NCI-H345 treated with DMSO at 0.1 percent for 48 hours (cell line): ENCODE data around the gene UBE2E2.

Experiments
- DNase-seq: peaks from one replicate; lab custom pipeline; 2025; ENCODE audit not compliant: unreplicated experiment; lab: John Stamatoyannopoulos, UW

UBE2E2 gene

DNA sequence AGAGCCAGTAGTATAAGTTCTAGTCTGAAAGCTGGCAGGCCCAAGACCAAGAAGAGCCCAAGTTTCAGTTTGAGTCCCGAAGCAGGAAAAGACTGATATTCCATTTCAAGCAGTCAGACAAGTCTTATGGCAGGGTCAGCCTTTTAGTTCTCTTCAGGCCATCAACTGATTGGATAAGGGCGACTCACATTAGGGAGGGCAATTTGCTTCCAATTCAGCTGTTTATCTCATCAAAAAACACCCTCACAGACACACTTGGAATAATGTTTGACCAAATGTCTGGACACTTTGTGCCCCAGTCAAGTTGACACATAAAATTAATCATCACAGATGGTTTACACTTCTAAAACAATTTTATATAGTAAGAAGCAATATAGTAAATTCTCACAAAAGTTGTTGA, 69.7 kb downstream of the UBE2E2 start:
- DNase-seq = no peak

DNA sequence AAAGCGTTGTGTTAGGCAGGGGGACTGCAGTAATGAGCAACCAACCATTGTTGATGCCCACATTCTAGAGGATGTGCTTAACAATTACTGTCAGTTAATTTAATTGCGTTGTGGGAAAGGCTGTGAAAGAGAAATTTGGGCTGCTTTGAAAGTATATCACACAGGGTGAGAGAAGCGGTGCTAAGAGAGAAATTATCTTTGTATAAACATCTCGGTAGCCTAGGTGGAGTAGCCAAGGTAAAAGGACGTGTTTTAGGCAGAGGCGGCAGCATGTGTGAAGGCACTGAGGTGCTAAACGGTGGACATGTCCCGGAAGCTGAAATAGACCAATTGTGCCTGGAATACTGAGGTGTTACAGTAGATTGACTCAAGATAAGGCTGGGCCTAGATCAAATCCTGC, 71.9 kb downstream of the UBE2E2 start:
- no peak for DNase-seq

DNA sequence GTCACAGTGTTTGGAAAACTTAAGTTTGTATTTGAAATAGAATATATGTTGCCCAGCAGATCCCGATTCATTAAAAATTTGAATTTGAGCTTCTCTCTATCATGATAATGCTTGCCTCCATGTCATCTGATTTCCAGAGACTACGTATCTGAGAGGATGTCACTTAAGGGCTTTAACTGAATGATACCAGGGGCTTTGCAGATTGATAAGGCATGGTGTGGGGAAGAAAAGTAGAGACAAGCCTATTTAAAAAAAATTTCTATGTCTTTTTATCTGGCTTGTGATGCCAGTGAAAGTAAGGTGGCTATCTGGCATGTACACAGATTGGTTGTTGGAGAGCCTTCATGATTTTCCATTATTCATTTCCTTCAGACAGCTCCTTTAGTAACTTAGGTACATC, 72.7 kb downstream of the UBE2E2 start:
- DNase-seq = no peak

DNA sequence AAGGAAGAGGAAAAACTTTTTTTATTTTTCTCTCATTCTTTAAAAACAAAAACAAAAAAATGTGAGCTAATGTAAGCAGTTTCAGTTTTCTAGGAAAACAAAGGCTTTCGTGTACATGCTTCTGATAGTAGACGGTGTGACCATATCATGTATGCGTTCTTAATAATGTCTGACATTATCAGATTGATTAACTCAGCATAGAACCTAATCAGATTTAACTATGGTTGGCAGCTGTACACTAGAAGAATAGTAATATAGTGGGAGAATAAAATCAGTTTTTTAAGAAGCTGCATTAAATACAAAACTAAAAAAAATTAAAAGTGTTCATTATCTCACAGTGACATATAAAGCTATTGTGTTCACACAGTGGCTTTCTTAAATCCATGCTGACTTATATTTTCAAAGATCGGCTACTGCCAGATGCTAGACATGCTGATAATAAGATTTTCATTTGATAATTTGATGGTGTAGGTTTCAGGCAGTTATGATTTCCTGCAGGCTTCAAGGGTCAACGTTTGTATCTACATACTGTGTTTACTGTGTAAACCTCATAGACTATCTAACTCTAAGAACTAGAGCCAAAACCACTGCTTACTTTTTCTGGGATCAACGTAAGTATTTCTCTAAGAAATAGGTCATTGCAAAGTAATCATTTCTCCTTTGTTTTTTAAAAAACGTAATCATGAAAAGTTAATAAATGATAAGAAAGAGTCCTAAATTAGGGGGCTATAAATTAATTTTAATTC, 74.0 kb downstream of the UBE2E2 start:
- no peak for DNase-seq

DNA sequence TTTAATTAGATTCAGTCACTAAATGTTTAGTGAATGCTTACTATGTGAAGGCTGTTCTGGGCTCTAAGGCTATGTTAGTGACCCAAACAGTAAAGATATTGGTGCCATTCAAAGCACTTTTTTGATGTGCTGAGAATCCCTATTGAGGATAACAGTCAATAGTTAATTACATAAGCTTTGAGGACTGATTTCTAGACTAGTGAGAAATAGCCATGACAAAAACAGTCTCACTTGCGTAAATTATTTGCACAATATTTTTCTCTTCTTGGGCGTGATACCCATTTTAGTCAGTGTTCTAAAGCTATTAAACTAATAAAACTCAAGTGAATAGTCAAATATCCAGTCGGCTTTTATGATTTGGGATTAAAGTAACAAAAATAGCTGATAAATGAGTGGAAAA, 74.6 kb downstream of the UBE2E2 start:
- no peak for DNase-seq

DNA sequence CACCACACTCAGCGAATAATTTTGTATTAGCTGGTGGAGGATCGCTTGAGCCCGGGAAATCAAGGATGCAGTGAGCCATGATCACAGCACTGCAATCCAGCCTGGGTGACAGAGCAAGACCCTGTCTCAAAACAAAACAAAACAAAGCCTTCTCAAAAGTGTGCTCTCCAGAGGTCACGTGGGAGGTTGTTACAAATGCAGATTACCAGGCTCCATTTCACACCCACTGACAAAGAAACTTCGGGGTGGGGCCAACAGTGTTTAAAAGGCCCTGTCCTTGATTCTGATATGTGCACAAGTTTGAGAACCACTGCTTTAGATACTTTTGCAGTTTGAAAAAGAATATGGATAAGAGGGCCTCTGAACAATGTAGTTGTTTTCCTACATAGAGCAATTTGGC, 80.5 kb downstream of the UBE2E2 start:
- no peak for DNase-seq

DNA sequence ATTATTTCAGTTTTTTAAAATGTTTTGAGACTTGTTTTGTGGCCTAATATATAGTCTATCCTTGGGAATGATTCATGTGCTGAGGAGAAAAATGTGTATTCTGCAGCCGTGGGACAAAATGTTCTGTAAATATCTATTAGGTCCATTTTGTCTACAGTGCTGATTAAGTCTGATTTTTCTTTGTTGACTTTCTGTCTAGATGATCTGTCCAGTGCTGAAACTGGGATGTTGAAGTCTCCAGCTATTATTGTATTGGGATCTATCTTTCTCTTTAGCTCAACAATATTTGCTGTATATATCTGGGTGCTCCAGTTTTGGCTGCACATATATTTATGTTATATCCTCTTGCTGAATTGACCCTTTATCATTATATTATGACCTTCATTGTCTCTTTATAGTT, 85.2 kb downstream of the UBE2E2 start:
- DNase-seq = no peak

DNA sequence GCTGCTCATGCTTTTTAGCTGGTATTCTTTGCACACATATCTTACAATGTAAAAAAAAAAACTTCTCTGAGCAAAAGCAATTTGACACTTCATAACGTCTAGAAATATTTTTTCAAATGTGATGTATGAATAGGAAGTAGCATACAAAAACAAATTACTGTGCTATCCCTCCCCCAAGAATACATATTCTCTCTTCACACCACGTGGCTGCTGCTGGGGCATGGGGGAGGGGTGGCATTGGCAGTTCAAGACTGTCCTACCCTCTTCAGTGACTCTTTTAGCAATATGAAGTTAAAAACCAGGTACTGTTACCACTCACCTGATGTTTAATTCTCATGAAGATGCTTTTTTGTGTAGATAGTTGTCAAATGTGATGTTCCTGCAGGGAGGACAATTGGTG, 85.6 kb downstream of the UBE2E2 start:
- DNase-seq = no peak

DNA sequence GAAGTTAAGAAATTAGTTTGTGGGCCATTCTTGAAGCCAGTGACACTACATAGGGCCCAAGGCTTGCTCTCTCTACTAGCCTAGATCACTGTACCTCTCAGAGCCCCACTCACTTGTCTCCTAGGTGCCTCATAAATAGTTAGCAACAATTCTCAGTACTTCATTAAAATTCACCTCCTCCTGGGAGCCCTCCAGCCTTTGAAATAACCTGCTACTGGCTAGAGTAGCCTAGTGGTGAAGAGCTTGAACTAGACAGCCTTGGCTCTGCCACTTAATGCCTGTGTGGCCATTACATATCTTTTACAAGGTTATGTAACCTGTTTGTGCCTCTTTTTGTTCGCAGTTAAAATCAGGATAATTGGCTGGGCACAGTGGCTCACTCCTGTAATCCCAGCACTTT, 89.3 kb downstream of the UBE2E2 start:
- DNase-seq = no peak

DNA sequence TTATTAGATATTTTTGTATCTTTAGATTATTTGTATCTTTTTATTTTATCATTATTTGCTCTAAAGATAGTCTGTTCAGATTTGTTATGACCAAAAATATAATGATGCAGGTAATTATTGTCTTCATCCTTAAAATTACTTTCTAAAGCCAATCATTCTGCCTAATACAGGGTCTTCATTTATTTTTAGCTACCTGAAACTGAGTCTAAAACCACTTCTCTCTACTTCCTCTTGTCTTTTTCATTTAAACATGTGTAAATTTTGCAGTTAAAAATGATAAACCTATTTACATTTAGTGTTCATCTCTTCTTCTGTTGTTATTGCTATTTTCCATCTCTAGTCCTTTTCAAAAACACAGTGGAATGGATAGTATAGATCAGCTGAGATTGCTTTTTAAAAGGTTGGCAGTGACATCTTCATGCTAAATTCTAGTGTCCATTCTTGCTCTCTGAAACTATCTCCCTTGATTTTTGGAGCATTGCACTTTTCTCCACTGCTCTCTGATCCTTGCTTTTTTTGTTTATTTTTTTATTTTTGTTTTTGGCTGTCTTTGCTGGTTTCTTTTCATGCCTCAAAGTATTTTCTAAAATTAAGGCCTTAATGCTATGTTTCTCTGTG, 91.8 kb downstream of the UBE2E2 start:
- DNase-seq = no peak

DNA sequence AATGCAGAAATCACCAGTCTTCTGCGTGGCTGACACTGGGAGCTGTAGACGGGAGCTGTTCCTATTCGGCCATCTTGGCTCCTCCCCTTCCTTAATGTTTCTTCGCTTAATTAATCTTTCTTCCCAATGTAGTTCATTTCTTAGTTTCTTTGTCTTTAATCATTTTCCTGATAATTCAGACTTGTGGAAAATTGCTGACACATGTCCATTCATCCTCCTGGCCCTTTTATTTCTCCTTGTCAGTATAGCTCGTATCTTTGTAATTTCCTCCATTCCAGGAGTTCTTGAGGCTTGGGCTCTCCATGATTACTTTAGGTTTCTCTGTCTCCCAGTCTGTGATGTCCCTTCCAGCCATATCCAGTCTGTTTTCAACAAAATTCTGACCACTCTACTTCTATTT, 98.7 kb downstream of the UBE2E2 start:
- no peak for DNase-seq

DNA sequence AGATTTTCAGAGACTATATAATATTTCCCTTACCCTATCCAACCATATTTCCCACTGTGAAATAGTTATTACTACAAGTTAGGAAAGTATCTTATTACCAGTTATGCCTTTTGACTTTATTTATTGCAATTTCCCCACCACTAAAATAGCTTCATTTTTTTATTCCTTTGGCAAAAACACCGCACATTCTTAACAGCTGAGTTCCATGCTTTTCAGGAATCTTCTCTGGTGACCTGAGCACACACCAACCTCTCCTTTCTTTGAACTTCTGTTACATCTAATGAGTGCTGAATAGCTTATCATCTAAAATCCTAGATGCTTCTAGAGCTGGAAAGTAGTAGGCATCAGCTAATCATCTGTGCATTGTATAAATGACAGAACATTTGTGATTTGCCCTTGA, 99.1 kb downstream of the UBE2E2 start:
- no peak for DNase-seq

DNA sequence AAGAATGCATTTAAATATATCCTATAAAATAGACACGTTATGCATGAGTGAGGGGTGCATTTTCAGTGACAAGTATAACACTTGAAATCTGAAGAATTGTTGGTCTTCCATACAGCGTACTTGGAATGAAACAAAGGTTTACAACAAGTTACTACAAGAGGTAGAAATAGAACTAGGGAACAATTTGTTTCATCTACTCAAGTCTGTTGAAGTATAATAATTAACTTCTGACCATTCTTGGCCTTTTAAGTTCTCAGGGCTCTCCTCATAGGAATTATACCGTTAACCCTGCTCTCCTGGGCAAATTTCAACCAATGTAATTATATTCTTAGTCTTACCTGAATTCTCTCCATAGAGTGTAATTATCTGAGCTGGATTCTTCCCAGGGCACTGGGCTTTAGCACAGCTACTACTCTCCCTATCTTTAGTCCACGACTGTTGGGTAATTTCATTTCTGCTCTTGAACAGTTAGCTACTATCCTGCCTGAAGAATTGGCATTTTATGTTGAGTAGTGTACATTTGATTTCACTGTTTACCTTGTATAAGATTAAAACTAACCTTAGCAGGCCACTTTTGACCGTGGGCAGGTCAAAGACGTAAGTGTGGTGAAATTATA, 100.6 kb downstream of the UBE2E2 start:
- DNase-seq = no peak

DNA sequence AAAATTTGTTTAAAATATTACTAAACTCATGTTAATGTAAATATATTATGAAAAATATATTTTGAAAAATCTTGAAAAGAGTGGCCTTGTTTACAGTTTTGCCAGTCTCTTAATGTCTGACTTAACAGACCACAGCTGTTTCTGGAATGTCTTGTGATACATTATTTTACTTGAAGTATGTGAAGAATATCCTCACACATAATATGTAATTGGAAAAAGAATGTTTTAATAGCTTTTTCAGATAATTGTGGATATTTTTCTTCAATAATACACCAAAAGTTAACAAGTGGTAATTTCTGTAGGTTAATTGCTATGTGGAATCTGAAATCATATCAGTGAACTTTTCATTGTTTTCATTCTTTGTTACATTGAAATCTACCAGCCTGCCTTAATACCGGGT, 101.3 kb downstream of the UBE2E2 start:
- no peak for DNase-seq

DNA sequence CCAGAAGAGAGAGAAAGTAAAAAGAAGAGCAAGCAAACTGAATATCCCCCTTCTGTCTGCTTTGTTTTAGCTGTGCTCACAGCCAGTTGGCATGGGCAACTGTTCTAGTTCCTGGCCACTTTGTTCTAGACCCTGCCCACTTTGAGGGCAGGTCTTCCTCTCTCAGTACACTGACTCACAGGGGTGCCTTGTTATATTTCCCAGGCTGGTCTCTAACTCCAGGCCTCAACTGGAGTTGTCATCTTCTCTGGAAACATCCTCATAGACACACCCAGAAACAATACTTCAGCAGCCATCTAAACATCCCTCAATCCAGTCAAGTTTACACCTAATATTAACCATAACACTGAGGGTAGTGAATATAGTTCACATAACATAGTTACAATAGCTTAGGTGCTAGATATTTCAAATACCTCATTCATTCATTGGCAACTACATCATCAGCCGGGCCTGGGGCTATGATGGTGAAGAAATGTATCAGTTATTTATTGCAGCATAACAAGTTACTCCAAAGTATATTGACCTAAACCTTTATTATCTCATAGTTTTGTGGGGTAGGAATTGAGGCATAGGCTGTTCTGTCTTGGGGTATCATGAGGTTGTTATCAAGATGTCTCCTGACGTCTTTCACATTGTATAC, 106.0 kb downstream of the UBE2E2 start:
- no peak for DNase-seq

DNA sequence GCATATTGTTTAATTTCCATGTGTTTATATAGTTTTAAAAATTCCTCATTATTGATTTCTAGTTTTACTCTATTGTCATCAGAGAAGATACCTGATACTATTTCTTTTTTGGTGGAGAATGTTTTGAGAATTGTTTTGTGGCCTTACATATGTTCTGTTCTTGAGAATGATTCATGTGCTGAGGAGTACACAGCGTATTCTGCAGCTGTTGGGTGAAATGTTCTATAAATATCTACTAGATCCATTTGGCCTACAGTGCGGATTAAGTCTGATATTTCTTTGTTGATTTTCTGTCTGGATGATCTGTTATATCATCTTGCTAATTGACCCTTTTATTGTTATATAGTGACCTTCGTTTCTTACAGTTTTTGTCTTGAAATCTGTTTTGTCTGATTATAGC, 109.7 kb downstream of the UBE2E2 start:
- no peak for DNase-seq

DNA sequence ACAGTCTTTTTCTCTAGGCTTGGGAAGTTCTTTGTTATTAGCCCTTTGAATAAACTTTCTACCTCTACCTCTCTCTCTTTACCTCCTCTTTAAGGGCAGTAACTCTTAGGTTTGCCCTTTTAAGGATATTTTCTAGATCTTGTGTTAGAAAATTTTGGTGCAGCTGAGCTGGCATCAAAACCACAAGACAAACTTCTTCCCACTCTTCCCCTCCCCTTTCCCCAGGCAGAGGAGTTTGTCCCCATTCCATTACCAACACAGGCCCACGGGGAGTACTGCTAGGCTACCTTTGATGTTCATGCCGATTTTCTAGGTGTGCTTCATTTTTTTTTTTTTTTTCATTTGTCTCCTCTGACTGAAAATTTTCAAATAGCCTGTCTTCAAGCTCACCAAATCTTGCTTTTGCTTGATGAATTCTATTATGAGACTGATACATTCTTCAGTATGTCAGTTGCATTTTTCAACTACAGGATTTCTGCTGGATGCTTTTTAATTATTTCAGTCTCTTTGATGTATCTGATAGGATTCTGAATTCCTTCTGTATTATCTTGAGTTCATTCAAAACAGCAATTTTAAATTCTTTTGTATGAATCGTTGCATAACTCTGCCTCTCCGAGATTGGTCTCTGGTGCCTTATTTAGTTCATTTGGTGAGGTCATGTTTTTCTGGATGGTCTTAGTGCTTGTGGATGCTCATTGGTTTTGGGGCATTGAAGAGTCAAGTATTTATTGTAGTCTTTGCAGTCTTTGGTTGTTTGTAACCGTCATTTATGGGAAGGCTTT, 112.0 kb downstream of the UBE2E2 start:
- DNase-seq = no peak

DNA sequence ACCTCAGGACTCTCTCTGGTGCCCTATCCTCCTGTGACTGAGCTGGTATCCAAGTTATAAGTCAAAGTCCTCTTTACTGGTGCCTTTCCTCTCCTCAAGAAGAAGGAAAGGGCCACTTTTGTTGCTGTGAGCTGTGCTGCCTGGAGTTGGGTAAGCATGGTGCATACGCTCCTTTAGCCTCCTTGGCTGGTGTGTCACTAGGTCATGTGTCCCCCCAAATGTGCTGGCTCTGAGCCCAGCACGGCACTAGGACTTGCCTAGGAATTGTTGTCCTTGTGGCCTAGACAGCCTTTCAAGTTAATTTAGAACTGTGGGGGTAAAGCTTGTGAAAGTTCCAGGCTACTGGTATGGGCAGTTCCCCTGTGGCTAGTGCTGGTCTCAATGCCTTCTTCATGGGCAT, 113.8 kb downstream of the UBE2E2 start:
- DNase-seq = no peak

DNA sequence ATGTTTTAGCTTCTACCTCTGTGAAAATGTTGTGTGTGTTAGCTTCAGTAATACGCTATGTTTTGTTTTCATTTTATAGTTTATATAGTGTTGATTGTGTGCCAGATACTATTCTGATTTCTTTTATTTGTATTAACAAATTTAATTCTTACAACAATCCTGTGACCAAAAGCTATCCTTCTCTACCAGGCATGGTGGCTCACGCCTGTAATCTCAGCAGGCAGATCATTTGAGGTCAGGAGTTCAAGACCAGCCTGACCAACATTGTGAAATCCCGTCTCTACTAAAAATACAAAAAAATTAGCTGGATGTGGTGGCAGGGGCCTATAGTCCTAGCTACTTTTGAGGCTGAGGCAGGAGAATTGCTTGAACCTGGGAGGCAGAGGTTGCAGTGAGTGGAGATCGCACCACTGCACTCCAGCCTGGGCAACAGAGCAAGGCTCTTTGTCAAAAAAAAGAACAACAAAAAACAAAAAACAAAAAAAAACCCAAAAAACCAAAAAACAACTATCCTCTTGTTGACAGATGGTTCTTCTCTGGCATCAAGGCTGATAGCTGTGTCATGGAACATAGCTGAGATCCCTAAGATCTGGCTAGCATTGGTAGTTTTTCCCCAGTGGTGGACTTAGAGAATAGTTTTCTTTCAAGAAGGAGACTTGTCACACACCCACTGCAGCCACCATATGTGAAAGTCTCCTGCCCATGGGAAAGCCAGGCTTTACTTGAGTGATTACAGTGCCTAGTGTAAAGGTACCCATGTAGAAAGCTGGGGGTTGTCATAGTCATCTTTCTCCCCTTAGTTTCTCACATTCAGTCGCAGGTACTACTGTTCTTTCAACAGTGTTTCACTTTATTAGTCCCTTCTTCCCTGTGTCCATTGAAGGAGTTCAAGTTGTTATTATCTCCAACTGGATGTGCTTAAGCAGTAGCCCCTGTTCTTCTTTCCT, 116.5 kb downstream of the UBE2E2 start:
- no peak for DNase-seq
